C4-2B (cell line): Measurements from ENCODE around the gene EMX1.
A peak's percentile ranks its signal among the peaks of the same experiment; 100 is the strongest.

ENCODE experiments used
- H3K27ac ChIP-seq: fragments of 450-650 bp; 2 replicates; pipeline ENCODE4 v1.5.1; 2017
- CTCF ChIP-seq: fragments of 450-650 bp; conservative IDR thresholded peaks from 2 replicates; pipeline ENCODE4 v1.5.1; 2017; ENCODE audit warnings: mild to moderate bottlenecking
- ZFX ChIP-seq: fragments of 450-650 bp; IDR thresholded peaks from 2 replicates; pipeline ENCODE4 v1.6.1; 2017

Gene EMX1

DNA sequence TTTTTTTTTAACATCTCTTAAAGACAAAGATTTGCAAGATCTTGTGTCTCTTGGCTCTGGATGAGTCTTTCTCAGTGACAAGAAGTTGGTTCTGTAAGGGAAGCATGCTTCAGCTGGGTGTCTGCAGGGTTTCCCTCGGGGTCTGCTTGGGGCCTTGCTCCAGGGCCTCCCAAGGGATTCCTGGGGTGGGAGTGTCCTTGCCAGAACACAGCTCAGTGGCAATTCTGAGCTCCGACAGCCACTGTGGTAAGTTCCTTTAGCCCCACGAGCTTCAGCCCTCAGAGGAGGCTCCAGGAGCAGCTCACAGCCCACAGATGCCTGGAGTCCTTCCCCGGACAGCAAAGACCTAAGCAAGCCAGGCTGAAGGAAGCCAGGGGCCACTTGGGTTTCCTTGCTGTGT is 52.4 kb downstream of the EMX1 start:
- TF ChIP-seq CTCF (no peak), ZFX (no peak)
- H3K27ac ChIP-seq, result no peak overlapping the region

GRCh38 chr2:72971036-72971435 is 53.7 kb downstream of the EMX1 start:
- TF ChIP-seq ZFX (no peak), CTCF (no peak)

GRCh38 chr2:72972352-72973136 is 55.2 kb downstream of the EMX1 start:
- no peak overlapping the region for H3K27ac ChIP-seq

More at GRCh38 chr2:72971036-72971435, 53.7 kb downstream of the EMX1 start:
- H3K27ac ChIP-seq, result no peak overlapping the region

DNA sequence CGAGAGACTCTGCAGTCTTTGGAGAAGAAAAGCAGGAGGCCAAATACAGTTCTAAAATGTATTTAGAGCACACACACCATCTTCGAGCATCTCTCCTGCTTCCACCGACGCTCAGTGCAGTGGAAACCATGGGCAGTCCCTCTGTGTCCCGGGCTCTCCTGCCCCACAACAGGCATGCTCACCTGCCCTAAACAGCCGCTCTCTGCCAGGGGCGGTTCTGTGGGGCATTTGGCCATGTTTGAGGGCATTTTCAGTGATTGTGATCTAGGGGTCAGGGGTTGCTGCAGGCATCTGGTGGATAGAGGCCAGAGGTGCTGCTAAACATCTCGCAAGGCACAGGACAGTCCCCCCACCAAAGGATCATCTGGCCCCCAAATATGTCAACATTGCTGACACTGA is 55.8 kb downstream of the EMX1 start:
- H3K27ac ChIP-seq, result no peak overlapping the region
- TF ChIP-seq CTCF, result no peak
- TF ChIP-seq ZFX, result no peak

More at GRCh38 chr2:72972352-72973136, 55.2 kb downstream of the EMX1 start:
- no peak for TF ChIP-seq CTCF
- no peak for TF ChIP-seq ZFX

GRCh38 chr2:72973566-72974435 is 56.5 kb downstream of the EMX1 start:
- no peak overlapping the region for H3K27ac ChIP-seq
- TF ChIP-seq CTCF (peak; percentile 76), ZFX (no peak)

GRCh38 chr2:72974436-72974754 is 57.1 kb downstream of the EMX1 start:
- TF ChIP-seq CTCF, result no peak

DNA sequence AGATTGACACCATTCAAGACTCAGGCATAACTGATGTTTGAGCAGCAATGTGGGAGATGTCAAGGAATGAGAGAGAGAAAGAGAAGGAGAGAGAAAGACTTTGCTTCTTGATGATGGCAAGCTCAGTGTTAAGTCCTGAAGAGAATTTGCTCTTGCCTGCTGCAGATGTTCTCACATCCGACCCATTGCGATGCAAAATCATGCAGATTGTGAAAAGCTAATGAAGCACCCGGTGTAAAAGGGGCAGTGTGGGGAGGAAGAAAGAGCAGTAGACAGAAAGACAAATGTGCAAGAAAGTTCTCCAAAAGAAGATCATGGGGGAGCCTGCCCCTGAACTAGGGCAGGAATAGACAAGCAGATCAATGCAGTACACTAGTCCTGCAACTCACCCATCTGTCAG is 57.7 kb downstream of the EMX1 start:
- H3K27ac ChIP-seq, result no peak overlapping the region
- no peak for TF ChIP-seq ZFX
- no peak for TF ChIP-seq CTCF

More at GRCh38 chr2:72974436-72974754, 57.1 kb downstream of the EMX1 start:
- H3K27ac ChIP-seq, result no peak overlapping the region
